ENCODE data around the gene THAP3. TPM values are rescaled to one million over a fixed set of nuclear protein-coding genes. Genes with fewer than 3 reads are reported as not detected.

The THAP3 gene
- total and polyA plus RNA-seq, 12 donors, result 11.1 to 65.6 (median 36.0) TPM

DNA sequence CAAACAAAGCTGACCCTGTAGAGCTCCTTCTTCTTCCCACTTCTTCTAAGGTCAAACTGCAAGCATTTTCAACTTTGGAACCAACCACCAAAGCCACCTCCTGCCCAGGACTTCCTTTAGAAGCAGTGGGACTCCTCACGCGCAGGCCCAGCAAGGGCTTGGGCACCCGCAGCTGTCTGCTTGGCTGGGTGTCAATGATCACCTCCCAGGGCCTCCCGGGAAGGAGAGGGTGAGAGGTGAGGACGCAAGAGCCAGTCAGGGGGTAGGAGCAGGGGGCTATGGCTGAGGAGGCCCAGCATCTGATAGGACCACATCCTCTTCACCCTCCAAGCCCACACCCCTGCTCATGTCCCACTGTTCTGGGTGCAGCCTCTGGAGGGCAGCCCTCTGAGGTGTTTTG, 32.2 kb upstream of the THAP3 start:
- intact Hi-C loops (cut with DNase I), result no loop called here
- Histone ChIP-seq H3K9me3 (replicated peaks in 1 of 3) (no peaks in the 10 kb centered on the region), H3K4me1 (replicated peaks in 1 of 2) (peaks cover 20 to 31% of the 10 kb centered on the region in 2 donors), H3K4me3 (no peak overlapping the region), H3K27ac (no peak overlapping the region), H3K36me3 (replicated peaks in 1 of 2) (peaks cover 0 to 90% of the 10 kb centered on the region in 2 donors), H3K27me3 (no peaks in the 10 kb centered on the region)
- TF ChIP-seq POLR2A (IDR thresholded peaks at IDR 0.05), result no peak
- TF ChIP-seq, protein P1, sequence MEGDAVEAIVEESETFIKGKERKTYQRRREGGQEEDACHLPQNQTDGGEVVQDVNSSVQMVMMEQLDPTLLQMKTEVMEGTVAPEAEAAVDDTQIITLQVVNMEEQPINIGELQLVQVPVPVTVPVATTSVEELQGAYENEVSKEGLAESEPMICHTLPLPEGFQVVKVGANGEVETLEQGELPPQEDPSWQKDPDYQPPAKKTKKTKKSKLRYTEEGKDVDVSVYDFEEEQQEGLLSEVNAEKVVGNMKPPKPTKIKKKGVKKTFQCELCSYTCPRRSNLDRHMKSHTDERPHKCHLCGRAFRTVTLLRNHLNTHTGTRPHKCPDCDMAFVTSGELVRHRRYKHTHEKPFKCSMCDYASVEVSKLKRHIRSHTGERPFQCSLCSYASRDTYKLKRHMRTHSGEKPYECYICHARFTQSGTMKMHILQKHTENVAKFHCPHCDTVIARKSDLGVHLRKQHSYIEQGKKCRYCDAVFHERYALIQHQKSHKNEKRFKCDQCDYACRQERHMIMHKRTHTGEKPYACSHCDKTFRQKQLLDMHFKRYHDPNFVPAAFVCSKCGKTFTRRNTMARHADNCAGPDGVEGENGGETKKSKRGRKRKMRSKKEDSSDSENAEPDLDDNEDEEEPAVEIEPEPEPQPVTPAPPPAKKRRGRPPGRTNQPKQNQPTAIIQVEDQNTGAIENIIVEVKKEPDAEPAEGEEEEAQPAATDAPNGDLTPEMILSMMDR (IDR thresholded peaks at IDR 0.05), result no peak
- WGBS, 4 donors, result 56 to 93% (median 61%) methylated on average over 4 to 5 of the region's 5 CpGs
- DNase-seq, result no peak

DNA sequence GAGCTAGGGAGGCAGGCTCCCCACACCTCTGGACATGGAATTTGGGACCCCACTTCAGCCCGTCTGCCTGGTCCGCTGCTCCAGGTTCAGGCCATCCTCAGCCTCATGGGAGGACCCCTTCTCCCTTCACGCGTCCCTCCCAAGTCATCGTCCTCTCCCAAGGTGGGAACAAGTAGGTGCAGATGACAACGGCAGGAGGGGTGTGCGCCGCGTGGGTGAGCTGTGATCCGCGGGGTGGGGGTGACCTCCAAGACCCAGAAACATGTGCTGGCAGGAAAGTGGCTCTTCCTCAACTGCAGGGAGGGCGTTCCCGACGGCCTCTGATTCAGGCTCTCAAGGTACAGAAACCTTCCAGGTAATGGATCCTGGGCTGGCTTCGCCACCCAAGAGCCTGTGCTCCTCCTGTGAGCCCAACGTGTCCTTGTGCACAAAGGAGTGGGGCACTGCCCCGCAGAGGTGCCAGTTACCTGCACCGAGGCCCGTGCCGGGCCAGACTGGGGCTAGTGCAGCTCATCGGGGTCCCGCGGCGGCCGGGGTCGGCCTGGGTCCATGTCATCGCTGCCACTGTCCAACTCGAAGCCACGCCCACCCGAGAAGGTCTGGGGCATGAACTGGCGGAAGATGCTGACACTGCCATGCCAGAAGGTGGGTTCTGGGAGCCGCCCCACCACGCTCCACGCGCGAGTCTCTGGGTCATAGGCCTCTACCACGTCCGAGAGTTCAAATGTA, 31.6 kb upstream of the THAP3 start:
- Histone ChIP-seq H3K27ac (no peak overlapping the region), H3K9me3 (replicated peaks in 1 of 3) (no peaks in the 10 kb centered on the region), H3K4me3 (no peak overlapping the region), H3K4me1 (replicated peaks in 1 of 2) (peaks cover 24 to 31% of the 10 kb centered on the region in 2 donors), H3K27me3 (no peaks in the 10 kb centered on the region), H3K36me3 (replicated peaks in 1 of 2) (peaks cover 0 to 94% of the 10 kb centered on the region in 2 donors)
- intact Hi-C loops (cut with DNase I), result no loop called here
- 87 to 93% (median 92%) methylated on average over 27 to 38 of the region's 38 CpGs for WGBS, 4 donors
- DNase-seq, result no peak
- TF ChIP-seq POLR2A (IDR thresholded peaks at IDR 0.05), result no peak
- TF ChIP-seq, protein P1 (IDR thresholded peaks at IDR 0.05), result no peak

DNA sequence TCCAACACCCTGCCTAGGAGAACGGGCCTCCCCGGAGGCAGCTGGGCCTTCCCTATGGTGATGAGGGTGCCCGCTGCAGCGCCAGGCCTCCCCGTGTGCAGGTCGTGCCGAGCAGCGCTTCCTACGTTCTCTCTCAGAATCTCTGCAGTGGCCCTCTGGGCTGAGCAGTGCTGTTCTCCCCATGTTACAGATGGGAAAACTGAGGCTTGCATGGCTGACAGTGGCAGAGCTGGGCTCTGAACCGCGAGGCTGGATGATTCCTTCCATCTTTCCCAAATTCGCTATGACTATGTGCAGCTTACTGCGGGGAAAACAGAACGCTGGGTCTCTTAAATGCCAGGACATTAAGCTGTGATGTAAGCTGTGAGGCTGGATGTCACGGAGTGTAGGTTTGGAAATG, 30.9 kb upstream of the THAP3 start:
- Histone ChIP-seq H3K27me3 (no peaks in the 10 kb centered on the region), H3K27ac (no peak overlapping the region), H3K4me3 (no peak overlapping the region), H3K9me3 (replicated peaks in 1 of 3) (no peaks in the 10 kb centered on the region), H3K4me1 (replicated peaks in 1 of 2) (peaks cover 17 to 31% of the 10 kb centered on the region in 2 donors), H3K36me3 (replicated peaks in 1 of 2) (peaks cover 0 to 94% of the 10 kb centered on the region in 2 donors)
- intact Hi-C loops (cut with DNase I), result no loop called here
- TF ChIP-seq POLR2A (IDR thresholded peaks at IDR 0.05), result no peak
- no peak for DNase-seq
- 91 to 95% (median 92%) methylated on average over 4 to 15 of the region's 15 CpGs for WGBS, 4 donors

DNA sequence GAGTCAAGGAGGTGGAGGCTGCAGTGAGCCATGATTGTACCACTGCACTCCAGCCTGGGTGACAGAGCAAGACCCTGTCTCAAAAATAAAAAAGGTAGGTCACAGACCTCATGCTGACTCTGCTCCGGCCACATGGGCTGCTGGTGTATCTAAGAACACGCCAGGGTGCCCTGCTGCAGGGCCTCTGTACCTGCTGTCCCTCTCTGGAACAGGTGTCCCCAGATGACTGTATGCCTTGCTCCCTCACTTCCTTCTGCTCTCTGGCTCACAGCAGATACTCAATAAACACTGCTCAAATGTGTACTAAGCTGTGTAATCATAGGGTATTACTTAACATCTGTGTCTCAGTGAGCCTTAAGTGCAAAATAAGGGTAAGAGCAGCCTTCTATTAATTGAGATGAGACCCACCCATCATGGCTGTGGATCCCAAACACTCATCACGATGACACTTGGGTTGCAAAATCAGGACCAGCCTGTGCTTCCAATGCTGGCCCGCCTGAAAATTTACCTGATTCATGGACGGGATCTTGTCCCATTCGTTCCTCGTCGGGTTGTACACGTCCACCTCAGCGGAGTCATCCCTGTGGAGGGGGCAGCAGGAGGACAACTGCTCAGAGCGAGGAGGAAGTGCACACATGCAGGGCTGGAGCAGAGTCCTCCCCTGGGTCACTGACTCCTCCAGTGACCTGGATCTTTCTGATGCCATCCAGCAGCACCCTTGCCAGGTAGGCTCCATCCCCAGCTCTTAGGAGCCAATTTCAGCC, 29.5 kb upstream of the THAP3 start:
- WGBS, 4 donors, result 88 to 91% (median 90%) methylated on average over 11 of the region's 11 CpGs
- no peaks in the 10 kb centered on the region for H3K27me3 ChIP-seq
- H3K36me3 ChIP-seq (replicated peaks in 1 of 2), result peaks cover 0 to 88% of the 10 kb centered on the region in 2 donors
- intact Hi-C loops (cut with DNase I), result no loop called here
- peaks cover 28 to 43% of the 10 kb centered on the region in 2 donors for H3K4me1 ChIP-seq (replicated peaks in 1 of 2)
- no peaks in the 10 kb centered on the region for H3K9me3 ChIP-seq (replicated peaks in 1 of 3)
- TF ChIP-seq, protein P1 (IDR thresholded peaks at IDR 0.05), result no peak
- TF ChIP-seq POLR2A (IDR thresholded peaks at IDR 0.05), result no peak
- DNase-seq, result no peak
- H3K27ac ChIP-seq, result no peak overlapping the region
- no peak overlapping the region for H3K4me3 ChIP-seq

Data from adrenal gland (tissue), 12 donors.